ENCODE data around the gene TERT. TPM values are rescaled to one million over a fixed set of nuclear protein-coding genes. Genes with fewer than 3 reads are reported as not detected.

TERT gene
- total RNA-seq, 2 experiments from 2014 or later = 4.7 to 7.3 TPM

Small RNA genes within 50 kb of the gene (microRNA-seq; reads per million reads assigned to microRNA genes)
- not detected for gene MIR4457 (ENCODE audit: borderline microRNAs expressed, borderline number of aligned reads, borderline replicate concordance)

Other genes with a start within 250 kb of the TERT start
- gene SLC12A7, start 183.0 kb downstream of the TERT start, total RNA-seq = 10 to 100 TPM; 10.1 to 10.8 TPM
- not detected for gene SLC6A19, start 93.5 kb downstream of the TERT start, total RNA-seq
- gene SLC6A18, start 69.7 kb downstream of the TERT start, total RNA-seq = not detected
- 10 to 100 TPM; 70.1 to 72.9 TPM for gene CLPTM1L, start 50.0 kb upstream of the TERT start, total RNA-seq
- gene SLC6A3, start 150.4 kb upstream of the TERT start, total RNA-seq = not detected
- gene LPCAT1, start 228.9 kb upstream of the TERT start, total RNA-seq = 10 to 100 TPM; 48.4 to 51.4 TPM